Measurements from ENCODE around the gene MYH10. TPM values are rescaled to one million over a fixed set of nuclear protein-coding genes. Genes with fewer than 3 reads are reported as not detected.

The MYH10 gene
- total RNA-seq, 2 donors from 2014 or later: 251 to 257 TPM

DNA sequence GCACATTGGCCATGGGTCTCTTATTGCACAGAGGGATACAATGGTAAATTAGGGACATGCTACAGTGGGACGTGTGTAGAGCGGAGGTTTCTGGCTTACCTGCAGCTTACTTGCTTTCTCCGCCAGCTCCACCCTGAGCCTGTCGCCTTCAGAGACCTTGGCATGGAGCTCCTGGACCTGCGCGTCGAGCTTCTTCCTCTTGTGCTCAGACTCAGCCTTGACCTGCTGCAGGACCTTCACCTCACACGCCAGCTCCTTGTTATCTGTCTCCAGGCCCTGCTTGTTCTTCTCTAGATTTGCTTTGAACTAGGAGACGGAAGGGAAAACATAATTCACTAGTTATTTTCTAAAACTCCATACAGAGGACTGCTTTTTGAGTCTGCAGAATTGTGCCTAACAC, 131.4 kb downstream of the MYH10 start:
- H3K27ac Mint-ChIP-seq: no peak overlapping the region
- H3K4me3 ChIP-seq (ENCODE audit: low read length): no peak overlapping the region
- H3K9me3 Mint-ChIP-seq: no peaks in the 10 kb centered on the region
- H3K4me1 Mint-ChIP-seq: no peaks in the 10 kb centered on the region
- peaks cover 86% of the 10 kb centered on the region for H3K36me3 Mint-ChIP-seq (ENCODE audit: low read depth)
- peaks cover 94% of the 10 kb centered on the region for H3K36me3 ChIP-seq (ENCODE audit: control insufficient read depth, insufficient read depth, low read length)
- H3K27me3 Mint-ChIP-seq (ENCODE audit: insufficient read depth): no peaks in the 10 kb centered on the region
- H3K27me3 ChIP-seq (ENCODE audit: control insufficient read depth, insufficient read depth, low read length, poor library complexity, severe bottlenecking): no peaks in the 10 kb centered on the region
- no peak overlapping the region for H3K27ac ChIP-seq (ENCODE audit: low read depth, low read length)
- no peak overlapping the region for H3K9ac ChIP-seq (ENCODE audit: extremely low read depth, low read length, poor library complexity, severe bottlenecking)
- no peaks in the 10 kb centered on the region for H3K9me3 ChIP-seq (ENCODE audit: control insufficient read depth, low read length)
- H3K4me1 ChIP-seq (ENCODE audit: control insufficient read depth, insufficient read depth, low read length): no peaks in the 10 kb centered on the region
- no peak overlapping the region for H3K4me3 Mint-ChIP-seq
- no peak for DNase-seq
- WGBS, 2 experiments (ENCODE audit: insufficient coverage in 1 of 2, insufficient read length in 1 of 2): 95 to 96% methylated on average over 7 to 9 of the region's 9 CpGs
- TF ChIP-seq, protein P1, sequence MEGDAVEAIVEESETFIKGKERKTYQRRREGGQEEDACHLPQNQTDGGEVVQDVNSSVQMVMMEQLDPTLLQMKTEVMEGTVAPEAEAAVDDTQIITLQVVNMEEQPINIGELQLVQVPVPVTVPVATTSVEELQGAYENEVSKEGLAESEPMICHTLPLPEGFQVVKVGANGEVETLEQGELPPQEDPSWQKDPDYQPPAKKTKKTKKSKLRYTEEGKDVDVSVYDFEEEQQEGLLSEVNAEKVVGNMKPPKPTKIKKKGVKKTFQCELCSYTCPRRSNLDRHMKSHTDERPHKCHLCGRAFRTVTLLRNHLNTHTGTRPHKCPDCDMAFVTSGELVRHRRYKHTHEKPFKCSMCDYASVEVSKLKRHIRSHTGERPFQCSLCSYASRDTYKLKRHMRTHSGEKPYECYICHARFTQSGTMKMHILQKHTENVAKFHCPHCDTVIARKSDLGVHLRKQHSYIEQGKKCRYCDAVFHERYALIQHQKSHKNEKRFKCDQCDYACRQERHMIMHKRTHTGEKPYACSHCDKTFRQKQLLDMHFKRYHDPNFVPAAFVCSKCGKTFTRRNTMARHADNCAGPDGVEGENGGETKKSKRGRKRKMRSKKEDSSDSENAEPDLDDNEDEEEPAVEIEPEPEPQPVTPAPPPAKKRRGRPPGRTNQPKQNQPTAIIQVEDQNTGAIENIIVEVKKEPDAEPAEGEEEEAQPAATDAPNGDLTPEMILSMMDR (conservative IDR thresholded peaks at IDR 0.05): no peak

GRCh38 chr17:8496081-8496480, 134.4 kb downstream of the MYH10 start:
- Histone ChIP-seq H3K36me3 (ENCODE audit: control insufficient read depth, insufficient read depth, low read length) (peaks cover 97% of the 10 kb centered on the region), H3K4me3 (ENCODE audit: low read length) (no peak overlapping the region), H3K9ac (ENCODE audit: extremely low read depth, low read length, poor library complexity, severe bottlenecking) (no peak overlapping the region), H3K27ac (ENCODE audit: low read depth, low read length) (no peak overlapping the region), H3K9me3 (ENCODE audit: control insufficient read depth, low read length) (no peaks in the 10 kb centered on the region), H3K4me1 (ENCODE audit: control insufficient read depth, insufficient read depth, low read length) (no peaks in the 10 kb centered on the region), H3K27me3 (ENCODE audit: control insufficient read depth, insufficient read depth, low read length, poor library complexity, severe bottlenecking) (no peaks in the 10 kb centered on the region)
- Mint-ChIP-seq H3K27ac (peak overlapping the region; percentile 48), H3K27me3 (ENCODE audit: insufficient read depth) (no peaks in the 10 kb centered on the region), H3K36me3 (ENCODE audit: low read depth) (peaks cover 88% of the 10 kb centered on the region), H3K4me1 (no peaks in the 10 kb centered on the region), H3K4me3 (no peak overlapping the region), H3K9me3 (no peaks in the 10 kb centered on the region)
- no peak for DNase-seq
- WGBS, 2 experiments (ENCODE audit: insufficient coverage in 1 of 2, insufficient read length in 1 of 2): 86 to 88% methylated on average over 12 of the region's 13 CpGs
- TF ChIP-seq, protein P1 (conservative IDR thresholded peaks at IDR 0.05): no peak

DNA sequence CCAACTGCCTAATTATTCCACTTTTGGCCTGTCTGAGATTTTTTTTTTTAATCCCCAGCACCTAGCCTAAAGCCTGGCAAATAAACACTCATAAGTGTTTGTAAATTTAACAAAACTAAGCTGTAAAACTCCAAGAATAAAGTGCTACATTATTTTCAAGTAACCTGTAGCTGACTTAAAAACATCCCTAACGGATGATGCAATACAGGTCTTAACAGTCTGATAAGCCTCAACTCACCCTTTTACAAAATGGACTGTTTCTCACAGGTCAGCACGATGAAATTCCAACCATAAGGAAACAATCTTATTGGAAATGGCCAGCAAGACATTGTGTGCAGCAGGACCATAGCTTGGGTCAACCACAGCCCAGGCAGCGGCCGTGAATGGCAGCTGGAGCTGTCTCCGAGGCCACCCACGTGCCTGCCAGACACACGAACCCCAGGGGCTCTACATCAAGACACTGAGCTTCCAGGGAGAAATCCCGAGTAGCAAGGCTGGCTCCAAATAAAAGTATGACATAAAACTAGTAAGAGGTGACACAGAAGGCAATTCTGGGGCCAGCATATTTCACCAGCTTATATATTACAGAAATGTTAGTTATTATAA, 135.9 kb downstream of the MYH10 start:
- TF ChIP-seq, protein P1 (conservative IDR thresholded peaks at IDR 0.05): no peak
- Histone ChIP-seq H3K27ac (ENCODE audit: low read depth, low read length) (no peak overlapping the region), H3K27me3 (ENCODE audit: control insufficient read depth, insufficient read depth, low read length, poor library complexity, severe bottlenecking) (no peaks in the 10 kb centered on the region), H3K9me3 (ENCODE audit: control insufficient read depth, low read length) (no peaks in the 10 kb centered on the region), H3K9ac (ENCODE audit: extremely low read depth, low read length, poor library complexity, severe bottlenecking) (no peak overlapping the region), H3K36me3 (ENCODE audit: control insufficient read depth, insufficient read depth, low read length) (peaks cover 97% of the 10 kb centered on the region), H3K4me3 (ENCODE audit: low read length) (no peak overlapping the region), H3K4me1 (ENCODE audit: control insufficient read depth, insufficient read depth, low read length) (no peaks in the 10 kb centered on the region)
- no peak for DNase-seq
- Mint-ChIP-seq H3K4me1 (no peaks in the 10 kb centered on the region), H3K9me3 (no peaks in the 10 kb centered on the region), H3K4me3 (no peak overlapping the region), H3K27me3 (ENCODE audit: insufficient read depth) (no peaks in the 10 kb centered on the region), H3K27ac (peak overlapping the region; percentile 69), H3K36me3 (ENCODE audit: low read depth) (peaks cover 87% of the 10 kb centered on the region)
- WGBS, 2 experiments (ENCODE audit: insufficient coverage in 1 of 2, insufficient read length in 1 of 2): 94 to 96% methylated on average over 6 to 8 of the region's 8 CpGs
